IPS-18a (cell line): ENCODE measurements around the gene ZEB2.

Experiments
- H3K27ac ChIP-seq: one replicate; pipeline ENCODE4 v1.5.1; 2013; ENCODE audit warnings: low read length
- H3K27me3 ChIP-seq: one replicate; pipeline ENCODE4 v1.6.1; 2013; ENCODE audit warnings: mild to moderate bottlenecking, low read length; ENCODE audit not compliant: control insufficient read depth, insufficient read depth
- H3K36me3 ChIP-seq: one replicate; pipeline ENCODE4 v1.6.1; 2013; ENCODE audit warnings: low read depth, low read length; ENCODE audit not compliant: control insufficient read depth
- H3K4me1 ChIP-seq: one replicate; pipeline ENCODE4 v1.6.1; 2013; ENCODE audit warnings: low read depth, low read length; ENCODE audit not compliant: control insufficient read depth
- H3K4me3 ChIP-seq: one replicate; pipeline ENCODE4 v1.5.1; 2013; ENCODE audit warnings: low read length
- H3K9ac ChIP-seq: one replicate; pipeline ENCODE4 v1.6.1; 2013; ENCODE audit warnings: mild to moderate bottlenecking, low read length, moderate library complexity
- H3K9me3 ChIP-seq: one replicate; pipeline ENCODE4 v1.6.1; 2013; ENCODE audit warnings: low read depth, low read length; ENCODE audit not compliant: control insufficient read depth

ZEB2 gene

GRCh38 chr2:144501627-144502026, 18.3 kb downstream of the ZEB2 start:
- no peak overlapping the region for H3K9ac ChIP-seq
- no peak overlapping the region for H3K27ac ChIP-seq
- H3K4me1 ChIP-seq: peaks cover 49% of the 10 kb centered on the region
- H3K36me3 ChIP-seq: no peaks in the 10 kb centered on the region
- H3K4me3 ChIP-seq: no peak overlapping the region
- H3K9me3 ChIP-seq: no peaks in the 10 kb centered on the region
- no peaks in the 10 kb centered on the region for H3K27me3 ChIP-seq

DNA sequence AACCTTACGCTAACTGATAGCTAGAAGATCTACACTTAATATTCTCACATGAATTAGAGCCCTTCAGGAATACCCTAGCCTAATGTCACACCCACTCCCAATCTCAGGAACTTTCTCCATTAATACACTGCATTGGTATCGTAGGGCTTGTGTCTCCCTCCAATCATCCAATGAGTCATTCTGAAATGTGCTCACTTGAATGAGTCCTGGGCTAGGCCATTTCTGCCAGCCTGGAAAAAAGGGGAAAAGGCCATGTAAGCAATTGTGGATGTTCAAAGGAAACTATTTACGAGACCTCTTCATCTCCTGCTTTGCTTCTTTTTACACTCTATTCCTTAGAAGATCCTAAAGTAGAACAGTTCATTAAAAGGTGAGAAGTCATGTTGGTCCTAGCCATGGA, 18.8 kb downstream of the ZEB2 start:
- H3K4me3 ChIP-seq: no peak overlapping the region
- H3K36me3 ChIP-seq: no peaks in the 10 kb centered on the region
- no peak overlapping the region for H3K9ac ChIP-seq
- peaks cover 46% of the 10 kb centered on the region for H3K4me1 ChIP-seq
- H3K27me3 ChIP-seq: no peaks in the 10 kb centered on the region
- no peaks in the 10 kb centered on the region for H3K9me3 ChIP-seq
- no peak overlapping the region for H3K27ac ChIP-seq

DNA sequence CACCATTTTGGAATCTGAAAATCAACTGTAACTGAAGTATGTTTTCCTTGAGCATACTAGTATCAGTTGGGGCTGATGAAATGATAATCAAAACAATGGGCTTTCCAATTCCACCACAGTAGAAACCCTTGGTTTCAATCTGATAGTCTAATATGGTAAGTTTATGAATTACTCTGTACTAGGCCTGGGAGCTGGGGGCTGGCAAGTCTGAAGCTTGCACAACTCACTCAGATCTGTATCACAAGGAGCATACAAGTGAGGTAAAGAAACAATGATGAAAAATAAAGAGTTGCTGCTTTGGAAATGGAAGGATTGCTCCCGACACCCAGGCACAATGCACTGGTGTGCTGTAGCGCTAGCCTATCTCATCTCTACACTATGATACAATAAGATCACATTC, 19.4 kb downstream of the ZEB2 start:
- Histone ChIP-seq H3K9ac (no peak overlapping the region), H3K36me3 (no peaks in the 10 kb centered on the region), H3K4me1 (peaks cover 41% of the 10 kb centered on the region), H3K9me3 (no peaks in the 10 kb centered on the region), H3K4me3 (no peak overlapping the region), H3K27ac (no peak overlapping the region), H3K27me3 (no peaks in the 10 kb centered on the region)

DNA sequence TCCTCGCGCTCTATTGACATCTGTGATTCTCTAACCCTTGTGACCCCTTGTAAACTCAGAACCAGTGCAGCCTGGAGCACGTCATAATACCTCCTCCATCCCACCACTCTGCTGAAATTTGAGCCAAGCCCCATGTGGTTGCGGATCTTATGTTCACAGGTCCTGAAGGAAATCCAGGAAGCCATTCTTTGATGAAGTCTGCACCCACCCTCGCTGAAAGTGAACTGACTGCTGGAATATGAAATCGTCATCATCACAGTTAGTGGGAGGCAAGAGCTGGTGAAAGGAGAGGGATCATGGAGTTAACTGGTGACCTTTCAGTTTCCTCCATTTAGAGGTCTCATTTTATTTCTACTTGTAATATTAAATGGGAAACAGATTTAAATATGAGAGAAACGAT, 21.6 kb downstream of the ZEB2 start:
- peaks cover 18% of the 10 kb centered on the region for H3K4me1 ChIP-seq
- no peak overlapping the region for H3K27ac ChIP-seq
- H3K9ac ChIP-seq: no peak overlapping the region
- no peak overlapping the region for H3K4me3 ChIP-seq
- H3K36me3 ChIP-seq: no peaks in the 10 kb centered on the region
- H3K27me3 ChIP-seq: no peaks in the 10 kb centered on the region
- no peaks in the 10 kb centered on the region for H3K9me3 ChIP-seq

GRCh38 chr2:144496977-144497598, 22.8 kb downstream of the ZEB2 start:
- Histone ChIP-seq H3K36me3 (no peaks in the 10 kb centered on the region), H3K9ac (no peak overlapping the region), H3K27ac (no peak overlapping the region), H3K9me3 (no peaks in the 10 kb centered on the region), H3K4me3 (no peak overlapping the region), H3K4me1 (peaks cover 7% of the 10 kb centered on the region), H3K27me3 (no peaks in the 10 kb centered on the region)

GRCh38 chr2:144496092-144496976, 23.6 kb downstream of the ZEB2 start:
- H3K36me3 ChIP-seq: no peaks in the 10 kb centered on the region
- H3K27ac ChIP-seq: no peak overlapping the region
- H3K4me1 ChIP-seq: peaks cover 3% of the 10 kb centered on the region
- H3K9me3 ChIP-seq: no peaks in the 10 kb centered on the region
- no peaks in the 10 kb centered on the region for H3K27me3 ChIP-seq
- H3K9ac ChIP-seq: no peak overlapping the region
- no peak overlapping the region for H3K4me3 ChIP-seq

- H3K27me3 ChIP-seq: no peaks in the 10 kb centered on the region
- H3K36me3 ChIP-seq: no peaks in the 10 kb centered on the region
- H3K9me3 ChIP-seq: no peaks in the 10 kb centered on the region
- H3K9ac ChIP-seq: no peak overlapping the region
- no peak overlapping the region for H3K27ac ChIP-seq
- H3K4me1 ChIP-seq: peaks cover 3% of the 10 kb centered on the region
- H3K4me3 ChIP-seq: no peak overlapping the region
Measured at GRCh38 chr2:144495227-144496091, 24.5 kb downstream of the ZEB2 start.

- H3K4me1 ChIP-seq: peaks cover under 1% of the 10 kb centered on the region
- no peaks in the 10 kb centered on the region for H3K9me3 ChIP-seq
- H3K27me3 ChIP-seq: no peaks in the 10 kb centered on the region
- no peak overlapping the region for H3K9ac ChIP-seq
- no peaks in the 10 kb centered on the region for H3K36me3 ChIP-seq
- H3K4me3 ChIP-seq: no peak overlapping the region
- no peak overlapping the region for H3K27ac ChIP-seq
Measured at GRCh38 chr2:144493027-144493809, 26.7 kb downstream of the ZEB2 start.

GRCh38 chr2:144490857-144491256, 29.1 kb downstream of the ZEB2 start:
- no peaks in the 10 kb centered on the region for H3K9me3 ChIP-seq
- H3K27ac ChIP-seq: no peak overlapping the region
- no peaks in the 10 kb centered on the region for H3K4me1 ChIP-seq
- H3K27me3 ChIP-seq: no peaks in the 10 kb centered on the region
- H3K36me3 ChIP-seq: no peaks in the 10 kb centered on the region
- H3K9ac ChIP-seq: no peak overlapping the region
- H3K4me3 ChIP-seq: no peak overlapping the region

GRCh38 chr2:144490017-144490416, 29.9 kb downstream of the ZEB2 start:
- Histone ChIP-seq H3K9ac (no peak overlapping the region), H3K36me3 (no peaks in the 10 kb centered on the region), H3K9me3 (no peaks in the 10 kb centered on the region), H3K4me1 (no peaks in the 10 kb centered on the region), H3K27me3 (no peaks in the 10 kb centered on the region), H3K4me3 (no peak overlapping the region), H3K27ac (no peak overlapping the region)
